Measurements from ENCODE around the gene VASP.

VASP gene

DNA sequence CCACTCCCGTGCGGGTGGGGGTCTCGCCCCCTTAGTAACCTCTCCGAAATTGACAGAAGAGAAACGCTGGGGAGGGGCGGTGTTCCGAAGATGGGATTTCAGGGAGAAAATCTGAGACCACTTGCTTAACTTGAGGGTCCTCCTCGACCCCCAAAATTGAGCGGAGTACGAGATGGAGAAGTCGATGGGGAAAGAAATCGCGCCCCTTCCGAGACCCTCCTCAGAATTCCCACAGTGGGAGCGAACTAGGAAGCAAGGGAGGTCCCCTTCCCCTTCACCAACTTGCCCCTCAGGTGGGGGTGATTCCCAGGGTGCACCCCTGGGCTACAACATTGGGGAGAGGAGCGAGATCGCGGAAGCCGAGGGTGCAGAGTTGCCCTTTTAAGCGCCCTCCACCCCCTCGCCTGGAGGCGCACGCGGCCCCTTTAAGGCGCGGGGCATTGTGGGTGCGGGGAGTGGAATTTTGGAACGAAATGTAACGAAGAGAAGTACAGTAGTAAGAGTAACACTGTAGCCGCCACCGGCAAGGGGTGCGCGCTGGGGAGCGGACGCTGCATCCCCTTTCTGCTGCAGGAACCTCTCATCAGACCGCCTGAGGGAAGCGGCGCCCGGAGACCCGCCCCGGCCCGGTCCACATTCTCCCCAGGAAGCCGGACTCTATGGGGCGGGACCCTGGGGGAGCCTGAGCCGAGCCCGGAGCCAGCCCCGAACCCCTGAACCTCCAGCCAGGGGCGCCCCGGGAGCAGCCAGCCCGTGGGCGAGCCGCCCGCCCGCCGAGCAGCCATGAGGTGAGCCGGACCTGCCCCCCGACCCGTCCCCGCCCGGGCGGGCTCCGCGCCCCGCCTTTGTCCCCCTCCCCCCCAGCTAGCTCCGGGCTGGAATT lies at the start of gene VASP:
Gene VASP, plus strand, starts transcription at position 491 of the 883 bp plus-strand sequence. Its CDS starts 293 bp downstream, at position 784.
- H3K9me3 Mint-ChIP-seq = no peaks in the 10 kb centered on the region
- peak within 1 kb of the TSS; percentile 90 for H3K27ac Mint-ChIP-seq
- peaks cover 7% of the 10 kb centered on the region for H3K27me3 Mint-ChIP-seq (ENCODE audit: low read depth, poor library complexity)
- H3K4me3 Mint-ChIP-seq = peak within 1 kb of the TSS; percentile 98
- peak; percentile 76 for DNase-seq
- TF ChIP-seq, protein P1, sequence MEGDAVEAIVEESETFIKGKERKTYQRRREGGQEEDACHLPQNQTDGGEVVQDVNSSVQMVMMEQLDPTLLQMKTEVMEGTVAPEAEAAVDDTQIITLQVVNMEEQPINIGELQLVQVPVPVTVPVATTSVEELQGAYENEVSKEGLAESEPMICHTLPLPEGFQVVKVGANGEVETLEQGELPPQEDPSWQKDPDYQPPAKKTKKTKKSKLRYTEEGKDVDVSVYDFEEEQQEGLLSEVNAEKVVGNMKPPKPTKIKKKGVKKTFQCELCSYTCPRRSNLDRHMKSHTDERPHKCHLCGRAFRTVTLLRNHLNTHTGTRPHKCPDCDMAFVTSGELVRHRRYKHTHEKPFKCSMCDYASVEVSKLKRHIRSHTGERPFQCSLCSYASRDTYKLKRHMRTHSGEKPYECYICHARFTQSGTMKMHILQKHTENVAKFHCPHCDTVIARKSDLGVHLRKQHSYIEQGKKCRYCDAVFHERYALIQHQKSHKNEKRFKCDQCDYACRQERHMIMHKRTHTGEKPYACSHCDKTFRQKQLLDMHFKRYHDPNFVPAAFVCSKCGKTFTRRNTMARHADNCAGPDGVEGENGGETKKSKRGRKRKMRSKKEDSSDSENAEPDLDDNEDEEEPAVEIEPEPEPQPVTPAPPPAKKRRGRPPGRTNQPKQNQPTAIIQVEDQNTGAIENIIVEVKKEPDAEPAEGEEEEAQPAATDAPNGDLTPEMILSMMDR (IDR thresholded peaks at IDR 0.05) = no peak
- H3K36me3 Mint-ChIP-seq (ENCODE audit: low read depth) = peaks cover 4% of the 10 kb centered on the region
- peaks cover 26% of the 10 kb centered on the region for H3K4me1 Mint-ChIP-seq

DNA sequence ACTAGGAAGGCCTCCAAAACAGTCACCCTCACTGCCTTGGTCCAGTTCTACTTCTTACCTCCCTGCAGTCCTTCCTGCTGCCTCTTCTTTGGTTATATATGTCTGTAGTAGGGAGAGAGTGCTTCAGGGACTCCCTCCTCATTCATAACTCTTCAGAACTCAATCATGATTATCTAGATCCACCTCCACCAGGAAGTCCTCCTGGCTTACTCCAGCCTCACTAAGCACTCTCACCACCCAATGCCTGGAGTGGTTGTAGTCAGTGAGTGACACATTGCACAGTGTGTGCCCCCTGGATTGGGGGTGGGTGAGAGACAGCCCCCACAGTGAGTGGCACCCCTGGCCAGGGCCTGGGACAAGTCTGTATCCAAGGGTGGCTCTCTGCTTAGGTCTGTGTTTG lies 49.5 kb upstream of the VASP start:
- H3K4me1 Mint-ChIP-seq = peaks cover 30% of the 10 kb centered on the region
- no peak for DNase-seq
- H3K27me3 Mint-ChIP-seq (ENCODE audit: low read depth, poor library complexity) = peaks cover 13% of the 10 kb centered on the region
- H3K9me3 Mint-ChIP-seq = no peaks in the 10 kb centered on the region
- no peaks in the 10 kb centered on the region for H3K36me3 Mint-ChIP-seq (ENCODE audit: low read depth)
- no peak overlapping the region for H3K4me3 Mint-ChIP-seq
- TF ChIP-seq, protein P1 (IDR thresholded peaks at IDR 0.05) = no peak
- no peak overlapping the region for H3K27ac Mint-ChIP-seq

DNA sequence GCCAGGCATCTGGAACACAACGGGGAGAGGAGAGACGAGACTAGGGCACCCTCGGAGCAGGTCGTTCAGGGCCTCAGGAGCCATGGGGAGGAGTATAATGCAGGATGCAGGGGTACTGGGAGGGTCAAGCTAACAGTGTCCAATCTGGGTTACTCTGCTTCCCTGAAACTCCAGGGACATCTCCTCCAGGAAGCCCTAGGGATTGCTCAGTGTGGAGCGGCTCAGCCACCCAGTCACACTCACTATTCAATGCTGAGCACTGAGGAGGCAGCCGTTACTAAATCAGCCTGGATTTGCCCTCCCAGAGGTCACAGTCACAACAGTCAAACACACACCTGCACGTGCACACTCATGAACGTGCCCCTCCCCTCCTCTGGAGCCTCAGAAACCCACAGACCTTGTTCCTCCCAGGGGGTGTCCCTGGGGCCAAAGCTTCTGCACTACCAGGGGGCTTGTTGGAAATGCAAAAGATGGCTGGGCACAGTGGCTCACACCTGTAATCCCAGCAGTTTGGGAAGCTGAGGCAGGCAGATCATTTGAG lies 46.4 kb upstream of the VASP start:
- no peak for DNase-seq
- TF ChIP-seq, protein P1 (IDR thresholded peaks at IDR 0.05) = no peak
- no peak overlapping the region for H3K4me3 Mint-ChIP-seq
- no peaks in the 10 kb centered on the region for H3K36me3 Mint-ChIP-seq (ENCODE audit: low read depth)
- H3K9me3 Mint-ChIP-seq = no peaks in the 10 kb centered on the region
- no peak overlapping the region for H3K27ac Mint-ChIP-seq
- H3K27me3 Mint-ChIP-seq (ENCODE audit: low read depth, poor library complexity) = peaks cover 17% of the 10 kb centered on the region
- peaks cover 22% of the 10 kb centered on the region for H3K4me1 Mint-ChIP-seq

DNA sequence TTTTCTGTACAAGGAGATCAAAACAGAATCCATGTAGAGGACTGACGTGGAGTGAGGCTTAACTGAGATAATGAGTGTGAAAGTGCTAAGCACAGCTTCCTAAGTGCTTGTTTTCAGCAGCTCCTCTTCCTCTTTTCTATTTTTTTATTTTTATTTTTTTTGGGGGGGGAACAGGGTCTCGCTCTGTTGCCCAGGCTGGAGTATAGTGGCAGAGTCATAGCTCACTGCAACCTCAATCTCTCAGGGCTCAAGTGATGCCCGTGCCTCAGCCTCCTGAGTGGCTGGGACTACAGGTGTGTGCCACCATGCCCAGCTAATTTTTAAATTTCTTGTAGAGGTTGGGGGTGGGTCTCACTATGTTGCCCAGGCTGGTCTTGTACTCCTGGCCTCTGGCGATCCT lies 45.1 kb upstream of the VASP start:
- Mint-ChIP-seq H3K27ac (no peak overlapping the region), H3K27me3 (ENCODE audit: low read depth, poor library complexity) (peaks cover 26% of the 10 kb centered on the region), H3K4me3 (no peak overlapping the region), H3K9me3 (no peaks in the 10 kb centered on the region), H3K36me3 (ENCODE audit: low read depth) (no peaks in the 10 kb centered on the region), H3K4me1 (peaks cover 18% of the 10 kb centered on the region)
- TF ChIP-seq, protein P1 (IDR thresholded peaks at IDR 0.05) = no peak
- DNase-seq = no peak

DNA sequence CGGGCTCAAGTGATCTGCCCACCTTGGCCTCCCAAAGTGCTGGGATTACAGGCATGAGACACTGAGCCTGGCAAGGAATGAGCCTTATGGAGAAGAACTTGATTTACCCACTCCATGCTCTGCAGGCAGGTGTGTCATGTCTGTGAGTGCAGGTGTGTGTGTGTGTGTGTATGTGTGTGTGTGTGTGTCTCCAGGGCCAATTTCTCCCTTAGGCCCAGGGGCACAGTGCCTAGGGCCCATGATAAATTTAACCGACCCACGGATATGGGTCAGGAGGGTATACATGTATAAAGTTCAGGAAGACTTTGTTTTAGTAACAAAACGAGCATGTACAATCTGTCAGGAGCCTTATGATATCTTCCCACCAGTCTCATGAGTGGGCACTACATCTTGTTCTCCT lies 44.0 kb upstream of the VASP start:
- TF ChIP-seq, protein P1 (IDR thresholded peaks at IDR 0.05) = no peak
- H3K36me3 Mint-ChIP-seq (ENCODE audit: low read depth) = no peaks in the 10 kb centered on the region
- no peak for DNase-seq
- no peak overlapping the region for H3K4me3 Mint-ChIP-seq
- H3K27me3 Mint-ChIP-seq (ENCODE audit: low read depth, poor library complexity) = peaks cover 33% of the 10 kb centered on the region
- no peaks in the 10 kb centered on the region for H3K9me3 Mint-ChIP-seq
- H3K4me1 Mint-ChIP-seq = peaks cover 22% of the 10 kb centered on the region
- no peak overlapping the region for H3K27ac Mint-ChIP-seq

All from nephron progenitor cell (in vitro differentiated cells).